ENCODE results near the gene IMMP2L. TPM values are rescaled to one million over a fixed set of nuclear protein-coding genes. Genes with fewer than 3 reads are reported as not detected.

The IMMP2L gene
- total RNA-seq, 4 donors from 2014 or later = 2.6 to 69.1 (median 34.7) TPM

DNA sequence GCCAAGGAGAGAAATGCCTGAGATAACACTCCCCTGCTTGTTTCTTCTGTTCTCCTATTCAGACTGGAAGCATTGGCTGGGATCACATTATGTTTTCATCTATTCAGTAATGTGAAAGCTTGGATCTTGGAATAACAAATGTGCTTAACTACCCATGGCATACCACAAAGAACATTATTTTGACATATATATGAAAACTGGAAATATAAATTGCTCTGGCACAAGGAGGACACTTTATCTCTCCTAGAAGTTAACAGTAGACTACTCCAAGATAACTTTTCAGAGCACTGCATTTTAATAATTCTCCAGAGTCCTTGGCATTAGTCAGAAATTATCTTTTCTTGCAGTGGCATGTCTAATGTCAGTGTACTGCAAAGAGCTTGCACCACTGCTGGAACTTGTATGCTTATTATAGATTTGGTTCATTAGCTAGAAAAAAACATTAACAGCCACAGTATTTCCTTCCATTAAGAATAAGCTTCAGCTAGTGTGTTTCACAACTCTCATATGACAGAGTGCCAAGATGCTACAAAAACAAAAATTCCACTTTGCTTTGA, 640.6 kb downstream of the IMMP2L start:
- H3K4me1 ChIP-seq = no peaks in the 10 kb centered on the region
- TF ChIP-seq, protein P1, sequence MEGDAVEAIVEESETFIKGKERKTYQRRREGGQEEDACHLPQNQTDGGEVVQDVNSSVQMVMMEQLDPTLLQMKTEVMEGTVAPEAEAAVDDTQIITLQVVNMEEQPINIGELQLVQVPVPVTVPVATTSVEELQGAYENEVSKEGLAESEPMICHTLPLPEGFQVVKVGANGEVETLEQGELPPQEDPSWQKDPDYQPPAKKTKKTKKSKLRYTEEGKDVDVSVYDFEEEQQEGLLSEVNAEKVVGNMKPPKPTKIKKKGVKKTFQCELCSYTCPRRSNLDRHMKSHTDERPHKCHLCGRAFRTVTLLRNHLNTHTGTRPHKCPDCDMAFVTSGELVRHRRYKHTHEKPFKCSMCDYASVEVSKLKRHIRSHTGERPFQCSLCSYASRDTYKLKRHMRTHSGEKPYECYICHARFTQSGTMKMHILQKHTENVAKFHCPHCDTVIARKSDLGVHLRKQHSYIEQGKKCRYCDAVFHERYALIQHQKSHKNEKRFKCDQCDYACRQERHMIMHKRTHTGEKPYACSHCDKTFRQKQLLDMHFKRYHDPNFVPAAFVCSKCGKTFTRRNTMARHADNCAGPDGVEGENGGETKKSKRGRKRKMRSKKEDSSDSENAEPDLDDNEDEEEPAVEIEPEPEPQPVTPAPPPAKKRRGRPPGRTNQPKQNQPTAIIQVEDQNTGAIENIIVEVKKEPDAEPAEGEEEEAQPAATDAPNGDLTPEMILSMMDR (IDR thresholded peaks at IDR 0.05) = no peak
- TF ChIP-seq POLR2A (IDR thresholded peaks at IDR 0.05) = no peak
- no peaks in the 10 kb centered on the region for H3K36me3 ChIP-seq
- no peaks in the 10 kb centered on the region for H3K9me3 ChIP-seq
- no peaks in the 10 kb centered on the region for H3K27me3 ChIP-seq
- no peak overlapping the region for H3K4me3 ChIP-seq
- no peak overlapping the region for H3K27ac ChIP-seq
- DNase-seq = no peak
- intact Hi-C loops (cut with DNase I; ENCODE audit: low total_unique reads) = no loop called here

DNA sequence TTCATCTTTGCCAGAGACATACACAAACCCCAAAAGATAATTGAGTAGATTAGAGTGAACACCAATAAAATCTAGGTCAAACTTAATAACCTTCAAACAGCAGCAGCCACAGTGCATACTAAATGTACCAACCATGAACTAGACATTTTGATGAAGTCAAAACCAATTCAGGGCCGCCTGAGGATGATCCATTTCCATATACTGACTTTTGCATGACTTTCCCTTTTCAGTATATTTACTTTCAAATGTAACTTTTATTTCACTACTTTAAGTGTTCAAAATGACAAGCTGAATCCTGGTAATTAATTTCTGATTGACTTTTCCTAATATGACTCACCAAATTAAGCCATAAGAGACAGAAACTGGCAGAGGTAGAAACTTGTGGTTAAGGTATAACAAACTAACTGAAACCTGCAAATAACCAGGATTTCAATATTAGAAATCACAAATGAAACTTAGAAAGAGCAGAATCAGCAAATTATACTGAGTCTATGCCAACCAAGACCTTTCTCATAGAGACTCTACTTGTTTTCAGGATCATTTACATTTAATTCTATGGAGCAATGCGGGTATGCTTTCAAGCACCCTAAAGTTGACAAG, 643.2 kb downstream of the IMMP2L start:
- Histone ChIP-seq H3K4me3 (no peak overlapping the region), H3K27me3 (no peaks in the 10 kb centered on the region), H3K9me3 (no peaks in the 10 kb centered on the region), H3K27ac (no peak overlapping the region), H3K4me1 (no peaks in the 10 kb centered on the region), H3K36me3 (no peaks in the 10 kb centered on the region)
- no peak for DNase-seq
- intact Hi-C loops (cut with DNase I; ENCODE audit: low total_unique reads) = no loop called here
- TF ChIP-seq, protein P1 (IDR thresholded peaks at IDR 0.05) = no peak
- TF ChIP-seq POLR2A (IDR thresholded peaks at IDR 0.05) = no peak

DNA sequence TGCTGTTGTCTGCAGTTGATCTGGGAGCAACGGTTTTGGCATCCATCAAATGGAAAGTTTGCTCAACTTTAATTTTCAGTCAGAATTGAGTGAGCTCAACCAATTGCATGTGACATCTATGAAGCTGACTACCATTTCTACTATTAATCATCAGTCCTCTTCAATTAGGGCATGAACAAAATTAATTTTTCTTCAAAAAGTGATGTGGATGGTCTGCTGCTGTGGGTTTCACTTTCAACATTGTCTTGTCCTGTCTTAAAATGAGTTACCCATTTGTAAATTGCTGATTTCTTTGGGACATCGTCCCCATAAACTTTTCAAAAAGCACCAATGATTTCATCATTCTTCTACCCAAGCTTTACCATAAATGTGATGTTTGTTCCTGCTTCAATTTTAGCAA, 648.0 kb downstream of the IMMP2L start:
- DNase-seq = no peak
- intact Hi-C loops (cut with DNase I; ENCODE audit: low total_unique reads) = no loop called here

DNA sequence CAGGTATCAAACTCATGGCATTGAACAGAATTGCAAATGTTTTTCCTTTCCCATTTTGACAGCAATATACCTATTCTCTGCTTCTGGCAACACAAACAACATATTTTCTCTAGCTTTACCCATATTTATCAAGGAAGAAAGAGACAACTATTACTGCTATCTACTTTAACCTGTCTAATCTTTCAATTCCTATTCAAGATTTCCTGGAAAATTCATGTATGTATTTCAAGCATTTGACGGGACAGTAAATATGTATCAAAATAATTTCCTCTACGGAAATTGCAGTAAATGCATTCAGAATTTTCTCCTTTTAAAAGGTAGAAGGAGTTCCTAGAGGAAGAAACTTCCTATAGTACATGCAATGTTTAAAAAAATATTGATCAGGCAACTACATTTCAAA, 650.7 kb downstream of the IMMP2L start:
- H3K4me3 ChIP-seq = no peak overlapping the region
- H3K36me3 ChIP-seq = no peaks in the 10 kb centered on the region
- TF ChIP-seq, protein P1 (IDR thresholded peaks at IDR 0.05) = no peak
- TF ChIP-seq POLR2A (IDR thresholded peaks at IDR 0.05) = no peak
- no peaks in the 10 kb centered on the region for H3K4me1 ChIP-seq
- intact Hi-C loops (cut with DNase I; ENCODE audit: low total_unique reads) = no loop called here
- H3K27me3 ChIP-seq = no peaks in the 10 kb centered on the region
- DNase-seq = no peak
- no peak overlapping the region for H3K27ac ChIP-seq
- H3K9me3 ChIP-seq = no peaks in the 10 kb centered on the region

More for the DNA sequence above, 648.0 kb downstream of the IMMP2L start:
- H3K27ac ChIP-seq = no peak overlapping the region
- H3K9me3 ChIP-seq = no peaks in the 10 kb centered on the region
- H3K27me3 ChIP-seq = no peaks in the 10 kb centered on the region
- H3K36me3 ChIP-seq = no peaks in the 10 kb centered on the region
- TF ChIP-seq, protein P1 (IDR thresholded peaks at IDR 0.05) = no peak
- TF ChIP-seq POLR2A (IDR thresholded peaks at IDR 0.05) = no peak
- no peak overlapping the region for H3K4me3 ChIP-seq
- H3K4me1 ChIP-seq = no peaks in the 10 kb centered on the region

DNA sequence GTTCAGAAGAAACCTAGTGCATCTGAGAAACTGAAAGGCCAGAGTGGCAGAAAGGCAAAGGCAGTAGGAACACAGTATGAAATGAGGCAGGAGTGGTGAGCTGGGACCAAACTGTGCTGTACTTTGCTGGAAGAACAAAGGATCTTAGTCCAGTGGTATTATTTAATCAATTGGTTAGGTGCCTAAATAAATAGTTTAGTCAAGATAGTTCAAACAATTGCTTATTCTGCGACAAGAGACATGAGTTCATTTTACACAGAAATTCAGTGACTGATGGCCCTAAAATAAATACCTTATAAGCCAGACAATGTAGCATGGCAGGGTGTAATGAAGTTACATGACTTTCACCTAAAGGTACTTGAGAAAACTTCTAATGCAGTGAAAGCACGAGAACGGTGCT, 653.2 kb downstream of the IMMP2L start:
- DNase-seq = no peak
- TF ChIP-seq POLR2A (IDR thresholded peaks at IDR 0.05) = no peak
- TF ChIP-seq, protein P1 (IDR thresholded peaks at IDR 0.05) = no peak
- intact Hi-C loops (cut with DNase I; ENCODE audit: low total_unique reads) = no loop called here
- no peak overlapping the region for H3K4me3 ChIP-seq
- no peaks in the 10 kb centered on the region for H3K27me3 ChIP-seq
- no peaks in the 10 kb centered on the region for H3K4me1 ChIP-seq
- no peaks in the 10 kb centered on the region for H3K36me3 ChIP-seq
- H3K9me3 ChIP-seq = no peaks in the 10 kb centered on the region
- H3K27ac ChIP-seq = no peak overlapping the region

Measured in uterus (tissue), 4 donors.